Posterior cingulate gyrus (tissue), 11 donors: ENCODE data around the gene TBCK.

Source experiments
- DNase-seq, 10 donors: peaks; one replicate each; pipeline versions ENCODE4 v3.0.0 to v3.0.0-alpha.2; 2020 to 2021; ENCODE audit warnings: mixed read lengths in 3 of 10
- intact Hi-C: fragments of 100-400 bp; cut with DNase I; formaldehyde crosslinking; loops from one replicate; pipeline ENCODE4 v1.15.1; 2023

The TBCK gene

DNA sequence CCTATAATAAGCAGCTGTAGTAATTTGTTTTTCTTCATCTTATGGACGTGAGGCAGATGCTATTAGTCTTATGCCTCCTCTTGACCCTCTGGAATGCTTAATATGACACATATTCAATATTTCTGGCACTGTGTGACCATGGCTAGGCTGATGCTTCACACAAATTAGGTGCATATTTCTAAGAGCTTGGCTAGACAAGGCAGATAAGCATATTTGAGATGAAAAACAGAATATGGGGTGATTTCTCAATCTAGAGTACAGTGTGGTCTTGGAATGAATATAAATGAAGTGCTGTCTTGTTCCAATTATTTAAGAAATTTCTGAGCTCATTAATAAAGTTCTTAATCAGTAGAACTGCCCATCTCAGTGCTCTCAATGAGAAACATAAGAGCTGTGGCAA, 264.5 kb downstream of the TBCK start:
- DNase-seq = no peak
- intact Hi-C loops = no loop called here

DNA sequence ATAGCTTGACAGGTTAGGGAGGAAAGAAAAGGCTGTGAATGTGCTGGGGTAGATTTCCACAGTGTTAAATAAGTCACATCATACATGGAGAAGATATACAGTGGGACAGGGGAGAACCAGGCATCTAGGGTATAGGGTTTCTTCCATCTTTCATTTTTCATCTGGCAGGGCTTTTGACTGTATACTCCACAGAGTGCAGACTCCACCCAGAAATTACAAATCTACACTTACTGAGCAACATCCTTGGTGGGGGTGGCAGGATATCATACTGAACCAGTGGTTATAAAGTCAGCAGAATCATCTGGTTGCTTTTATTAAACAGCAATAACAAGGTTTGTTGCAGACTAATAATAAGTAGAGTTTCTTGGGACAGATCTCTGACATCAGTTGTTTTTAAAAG, 266.5 kb downstream of the TBCK start:
- DNase-seq = no peak
- intact Hi-C loops = no loop called here

DNA sequence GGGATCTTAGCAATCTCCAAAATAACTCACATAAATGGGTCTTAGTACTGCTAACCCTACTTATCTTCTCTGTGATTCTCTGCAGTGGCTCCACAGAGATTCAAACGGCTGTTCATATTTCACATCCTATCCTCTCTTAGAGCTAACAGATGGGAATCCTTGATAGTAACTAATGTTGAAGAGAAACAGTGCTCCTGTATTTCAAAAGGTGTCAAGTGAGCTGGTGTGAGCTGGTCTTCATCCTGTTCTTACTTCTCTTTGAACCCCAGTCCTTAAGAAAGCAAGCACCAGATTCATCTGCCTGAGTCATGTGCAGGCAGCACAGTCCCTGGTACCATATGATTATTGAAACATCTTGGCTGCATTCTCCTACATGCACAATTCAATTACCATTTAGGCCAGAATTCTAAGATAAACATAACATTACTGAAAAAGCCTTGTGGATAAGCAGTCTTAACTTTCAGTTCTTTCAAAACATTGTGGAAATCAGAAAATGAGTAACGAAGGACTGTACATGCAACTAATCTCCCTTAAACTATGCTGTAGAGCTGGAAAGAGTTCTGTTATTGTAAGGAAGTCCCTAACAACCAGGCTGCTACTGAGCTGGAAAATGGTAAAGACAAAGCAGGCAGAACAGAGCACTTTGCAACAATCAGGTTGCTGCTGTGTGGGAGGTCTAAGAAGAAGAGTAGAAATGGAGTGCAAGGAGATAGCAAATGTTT, 267.6 kb downstream of the TBCK start:
- DNase-seq = no peak

DNA sequence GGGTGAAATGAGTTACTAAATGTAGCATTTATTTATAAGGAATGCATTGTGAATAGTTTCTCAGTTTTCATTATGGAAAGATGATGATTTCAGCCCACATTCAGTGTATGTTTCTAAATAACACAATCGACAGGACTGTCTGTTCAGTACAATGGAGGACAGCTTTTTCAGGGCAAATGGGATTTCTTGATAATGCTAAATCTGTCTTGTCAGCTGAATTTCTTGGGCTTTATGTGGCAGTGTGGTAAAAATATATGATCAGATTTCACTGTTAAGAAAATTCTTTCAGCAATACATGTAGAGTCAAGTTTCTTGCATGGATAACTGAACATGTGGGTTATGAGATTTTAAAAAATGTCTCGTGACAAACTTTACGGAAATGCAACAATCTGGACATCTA, 269.9 kb downstream of the TBCK start:
- intact Hi-C loops = no loop called here
- DNase-seq = no peak

More for the DNA sequence above, 267.6 kb downstream of the TBCK start:
- intact Hi-C loops = no loop called here

DNA sequence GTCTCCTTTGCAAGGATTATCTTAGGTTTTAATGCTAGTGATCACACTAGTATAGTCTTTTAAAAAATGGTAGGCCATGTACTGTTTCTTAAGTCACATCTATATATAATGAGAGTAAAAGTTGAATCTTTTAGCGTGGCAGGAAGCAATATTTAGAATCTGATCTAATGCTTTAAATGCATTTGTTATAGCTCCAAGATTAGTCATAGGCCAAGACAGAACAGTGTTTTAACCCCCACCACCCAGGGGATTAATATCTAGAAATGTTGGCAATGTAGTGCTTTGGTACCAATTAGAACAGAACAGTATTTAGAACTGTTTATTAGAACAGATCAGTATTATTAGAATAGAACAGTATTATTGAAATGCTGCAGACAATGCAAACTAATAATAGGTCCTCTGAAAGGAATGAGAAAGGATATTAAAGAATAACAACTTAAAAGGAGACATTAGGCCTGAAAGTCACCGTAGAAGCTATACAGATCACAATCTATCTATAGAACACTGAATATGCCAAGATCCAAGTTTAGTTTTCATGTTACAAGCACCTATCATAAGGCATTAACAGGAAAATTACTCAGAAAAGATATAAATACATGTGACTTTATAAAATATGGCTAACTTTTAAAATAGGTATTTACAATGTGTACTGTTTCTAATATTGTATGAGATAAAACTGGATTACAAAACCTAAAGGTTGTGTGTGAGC, 274.6 kb downstream of the TBCK start:
- DNase-seq = no peak
- intact Hi-C loops = no loop called here

DNA sequence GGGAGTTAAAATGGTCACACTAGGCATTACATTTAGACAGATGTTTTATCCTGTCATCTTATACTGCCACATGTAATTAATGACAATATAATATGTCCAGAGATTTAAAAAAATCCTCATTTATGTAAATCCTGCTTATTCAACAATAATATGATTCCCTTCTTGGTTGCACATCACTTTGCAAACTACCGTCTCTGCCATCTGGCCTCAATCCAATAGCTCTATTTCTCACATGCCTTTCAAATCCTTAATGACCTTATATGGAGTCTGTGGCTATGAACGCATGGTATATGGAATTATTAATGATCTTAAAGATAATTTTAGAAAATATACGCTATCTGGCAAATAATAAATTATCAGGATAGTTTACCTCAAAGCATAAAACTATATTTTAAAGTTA, 276.2 kb downstream of the TBCK start:
- intact Hi-C loops = no loop called here
- DNase-seq = no peak

DNA sequence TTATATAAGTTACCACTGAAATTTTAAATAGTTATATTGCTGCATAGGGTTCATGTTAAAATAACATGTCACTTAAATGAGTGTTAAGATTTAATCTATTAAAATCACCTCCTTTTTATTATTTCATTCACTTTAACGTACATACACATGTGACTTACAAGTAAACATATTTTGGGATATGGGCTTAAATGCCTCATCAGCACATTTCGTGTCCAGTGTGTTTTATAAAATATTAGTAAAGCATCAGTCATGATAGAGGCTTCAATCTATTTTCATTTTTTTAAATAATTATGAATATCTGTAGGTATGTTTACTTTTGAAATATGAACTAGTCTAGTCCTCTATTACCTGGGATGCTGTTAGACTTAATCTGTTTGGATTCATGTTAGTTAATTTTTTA, 277.1 kb downstream of the TBCK start:
- intact Hi-C loops = no loop called here

DNA sequence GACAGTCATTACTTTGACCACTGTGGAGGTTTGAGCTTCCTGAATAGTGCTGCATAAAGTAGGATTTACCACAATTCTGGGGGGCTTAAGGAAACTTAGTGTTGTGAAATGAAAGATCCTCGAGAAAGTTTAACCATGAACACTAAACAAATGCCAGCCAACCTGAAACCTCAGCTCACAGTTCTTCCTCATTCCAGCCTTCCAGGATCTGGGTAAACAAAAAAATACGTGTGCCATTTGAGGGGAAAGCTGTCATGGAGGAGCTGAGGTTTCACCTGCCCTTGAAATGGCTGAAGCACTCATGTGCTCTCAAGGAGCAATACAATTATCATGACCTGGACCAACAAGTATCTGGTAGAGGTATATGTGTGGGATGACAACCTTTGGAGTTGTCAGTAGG, 278.0 kb downstream of the TBCK start:
- intact Hi-C loops = no loop called here
- DNase-seq = no peak

More for the DNA sequence above, 277.1 kb downstream of the TBCK start:
- no peak for DNase-seq

DNA sequence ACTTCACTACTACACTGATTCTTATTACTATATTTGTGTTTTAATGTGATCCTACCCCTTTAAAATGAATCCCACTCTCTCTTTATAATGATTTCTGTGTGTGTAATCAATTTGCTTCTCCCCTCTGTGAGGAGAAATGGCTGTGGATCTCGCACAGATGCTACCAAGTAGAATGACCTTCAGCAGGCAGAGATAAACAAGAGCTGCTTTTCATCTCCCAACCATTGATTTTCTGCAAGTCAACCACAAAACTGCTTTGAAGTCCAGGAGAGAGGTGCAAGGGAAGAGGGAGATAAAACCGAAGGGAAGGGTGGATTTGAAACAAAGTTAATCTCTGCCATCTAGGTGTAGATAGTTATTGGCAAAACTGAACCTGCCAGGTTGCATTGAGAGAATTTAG, 279.2 kb downstream of the TBCK start:
- no peak for DNase-seq
- intact Hi-C loops = no loop called here

DNA sequence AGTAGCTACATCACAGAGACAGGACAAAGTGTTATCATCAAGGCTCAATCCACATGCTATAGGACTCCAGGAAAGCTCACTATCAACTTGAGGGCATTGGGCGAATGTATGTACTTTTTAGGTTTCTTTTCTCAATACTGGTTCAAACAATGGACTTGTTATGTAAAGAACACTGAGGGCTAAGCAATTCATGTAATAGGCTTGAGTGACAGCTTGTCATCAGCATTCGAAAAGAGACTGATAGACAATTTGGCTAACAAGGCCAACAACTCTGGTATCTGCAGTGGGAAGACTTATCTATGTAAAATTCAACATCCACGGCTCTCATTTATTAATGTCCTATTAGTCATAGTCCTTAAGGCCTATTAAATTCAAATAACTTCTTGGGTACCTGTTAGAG, 279.7 kb downstream of the TBCK start:
- DNase-seq = no peak
- intact Hi-C loops = no loop called here

DNA sequence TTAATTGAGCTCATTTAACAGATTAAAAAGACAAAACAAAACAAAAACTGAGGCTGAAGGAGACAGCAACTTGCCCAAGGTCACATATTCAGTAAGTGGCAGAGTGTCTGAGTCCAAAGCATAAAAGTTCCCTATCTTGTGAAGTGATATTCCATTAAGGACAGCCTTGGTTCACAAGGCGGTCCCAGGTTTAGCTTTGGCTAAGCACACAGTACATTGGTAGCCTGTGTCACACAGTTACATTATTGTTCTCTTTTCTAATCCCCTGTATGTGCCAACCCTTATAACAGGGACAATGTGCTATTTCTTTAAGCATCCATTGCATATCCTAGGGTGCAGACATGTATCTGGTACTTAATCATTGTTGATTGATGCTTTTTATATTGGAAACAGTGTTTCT, 280.8 kb downstream of the TBCK start:
- DNase-seq = no peak
- intact Hi-C loops = no loop called here

DNA sequence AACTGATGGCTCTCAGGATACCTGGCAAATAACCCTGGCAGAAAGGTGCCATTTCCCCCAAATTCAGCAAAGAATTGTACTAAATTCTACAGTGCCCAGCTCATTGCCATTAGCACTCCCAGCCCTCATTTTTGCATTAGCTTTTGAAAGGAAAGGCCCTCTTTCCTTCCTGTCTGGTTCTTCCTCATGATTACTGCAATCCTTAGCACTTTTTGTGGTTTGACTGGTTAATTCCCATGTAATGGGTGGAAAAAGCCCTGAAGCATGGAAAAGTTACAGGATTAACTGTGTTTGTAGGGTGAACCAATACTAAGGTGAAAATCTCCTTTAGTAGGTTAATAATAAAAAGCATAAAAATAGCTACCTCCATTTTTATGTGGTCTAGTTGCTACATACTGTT, 281.3 kb downstream of the TBCK start:
- DNase-seq = no peak
- intact Hi-C loops = no loop called here

DNA sequence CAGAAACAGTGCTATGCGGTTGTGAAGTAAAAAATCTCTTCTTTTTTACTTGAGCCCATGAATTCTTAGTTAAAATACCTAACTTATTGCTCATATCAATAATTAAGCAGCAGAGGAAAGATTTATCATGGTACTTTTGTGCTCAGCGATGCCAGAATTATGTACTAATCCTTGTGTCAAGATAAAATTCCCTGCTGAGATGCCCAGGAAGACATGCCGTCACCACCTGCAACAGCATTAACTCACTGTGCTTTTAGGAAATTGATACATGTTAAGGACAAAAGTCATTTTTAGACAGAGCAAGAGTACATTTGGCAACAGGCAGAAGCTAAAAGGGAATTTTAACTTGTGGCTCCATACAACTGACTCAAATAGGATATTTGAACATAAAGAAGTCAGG, 281.8 kb downstream of the TBCK start:
- intact Hi-C loops = no loop called here
- DNase-seq = no peak

DNA sequence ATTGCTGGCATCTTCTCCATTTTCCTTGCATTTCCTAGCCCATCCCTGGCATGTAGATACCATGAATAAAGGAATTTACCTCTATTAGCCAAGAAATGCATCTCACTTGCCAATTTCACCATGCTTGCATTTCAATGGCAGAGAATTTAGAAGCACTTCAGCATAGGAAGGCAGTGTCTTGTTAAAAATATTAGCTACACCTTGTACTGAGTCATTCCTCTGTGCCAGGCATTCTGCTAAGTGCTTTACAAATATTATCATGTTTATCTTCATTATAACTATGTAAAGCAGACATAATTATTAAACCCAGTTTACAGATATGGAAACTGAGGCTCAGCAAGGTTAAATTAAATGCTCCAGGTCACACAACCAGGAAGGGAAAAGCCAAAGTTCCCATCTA, 282.5 kb downstream of the TBCK start:
- no peak for DNase-seq
- intact Hi-C loops = no loop called here

DNA sequence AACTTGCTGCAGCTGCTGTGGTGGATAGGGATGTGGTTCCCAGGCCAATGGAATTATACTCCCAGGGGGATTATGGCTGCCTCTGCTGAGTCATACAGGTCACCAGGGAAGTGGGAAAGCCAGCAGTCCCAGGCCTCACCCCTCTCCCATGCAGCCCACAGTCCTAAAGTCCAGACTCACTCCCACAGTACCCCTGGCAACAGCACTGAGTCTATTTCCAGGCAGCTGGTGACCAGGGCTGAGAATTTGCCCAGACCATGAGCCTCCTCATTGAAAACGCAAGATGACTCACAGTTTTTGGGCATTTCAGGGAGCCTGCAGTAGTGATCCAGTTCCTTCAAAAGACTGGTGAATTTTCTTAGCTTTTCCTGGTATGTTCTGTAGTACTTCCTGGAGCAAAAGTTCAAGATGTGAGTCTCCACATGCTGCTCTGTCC, 283.1 kb downstream of the TBCK start:
- intact Hi-C loops = no loop called here
- DNase-seq = no peak

DNA sequence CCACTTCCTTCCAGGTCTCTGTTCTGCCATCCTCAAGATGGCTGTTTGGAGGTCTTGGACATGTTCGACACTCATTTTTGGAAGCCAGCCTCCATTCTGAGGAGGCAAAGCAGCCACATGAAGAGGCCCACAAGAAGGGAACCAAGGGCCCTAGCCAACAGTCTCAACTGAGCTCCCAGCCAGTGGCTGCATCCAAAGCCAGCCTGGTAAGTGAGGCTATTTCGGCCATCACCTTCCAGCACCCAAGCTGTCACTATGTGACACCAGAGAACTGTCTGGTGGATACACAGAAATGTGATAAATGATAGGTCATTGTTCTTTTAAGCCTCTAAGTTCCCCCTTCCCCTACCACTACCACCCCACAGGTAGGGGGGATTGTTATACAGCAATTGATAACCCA, 293.6 kb downstream of the TBCK start:
- intact Hi-C loops = no loop called here
- no peak for DNase-seq

DNA sequence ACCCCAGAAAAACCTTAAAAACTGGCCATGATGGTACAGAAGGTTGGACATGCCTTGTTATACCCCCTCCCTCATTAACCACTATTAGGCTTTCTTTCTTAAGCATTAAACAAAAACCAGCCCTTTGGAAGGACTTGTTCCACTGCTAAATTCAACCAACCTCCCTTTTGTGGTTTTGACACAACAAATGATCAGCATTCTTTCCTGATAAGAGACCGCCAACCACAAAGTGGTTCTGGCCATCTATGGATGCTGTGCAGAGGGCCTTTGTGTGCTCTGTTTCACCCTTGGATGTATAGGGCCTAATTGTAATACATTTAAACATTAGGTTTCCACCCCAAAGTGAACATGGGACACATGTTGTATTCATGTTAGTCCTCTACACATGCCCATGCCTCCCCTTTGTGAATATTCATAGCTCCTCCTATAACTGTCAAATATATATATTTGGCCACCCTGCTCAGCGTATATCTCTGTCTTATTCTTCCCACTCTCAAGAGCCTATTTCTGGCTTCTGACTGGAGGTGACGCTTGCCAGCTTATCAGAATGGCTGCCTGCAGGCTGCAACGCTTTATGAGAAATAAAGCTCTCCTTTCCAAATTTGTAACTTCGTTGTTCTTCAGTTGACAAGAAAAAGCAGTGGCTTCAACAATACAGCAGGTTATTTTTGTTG, 294.1 kb downstream of the TBCK start:
- DNase-seq = no peak
- intact Hi-C loops = no loop called here

DNA sequence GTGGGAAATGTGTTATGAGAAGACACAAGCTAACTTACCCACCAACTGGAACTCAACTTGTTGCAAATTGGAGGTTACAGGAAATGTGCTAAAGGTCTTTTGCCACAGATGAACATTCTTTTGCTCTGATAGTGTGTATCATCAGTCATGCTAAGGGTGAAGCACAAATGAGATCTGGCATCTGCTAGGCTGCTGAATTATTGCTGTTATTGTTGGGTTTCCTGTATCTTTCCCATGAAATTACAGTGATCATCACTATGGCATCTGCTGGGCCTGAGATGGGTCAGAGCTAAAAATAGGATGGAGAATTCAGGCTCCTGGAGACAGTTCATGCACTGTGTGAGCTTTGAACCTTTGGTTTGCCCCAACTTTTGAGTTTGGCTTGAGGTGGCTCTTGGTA, 296.2 kb downstream of the TBCK start:
- DNase-seq = no peak
- intact Hi-C loops = no loop called here

DNA sequence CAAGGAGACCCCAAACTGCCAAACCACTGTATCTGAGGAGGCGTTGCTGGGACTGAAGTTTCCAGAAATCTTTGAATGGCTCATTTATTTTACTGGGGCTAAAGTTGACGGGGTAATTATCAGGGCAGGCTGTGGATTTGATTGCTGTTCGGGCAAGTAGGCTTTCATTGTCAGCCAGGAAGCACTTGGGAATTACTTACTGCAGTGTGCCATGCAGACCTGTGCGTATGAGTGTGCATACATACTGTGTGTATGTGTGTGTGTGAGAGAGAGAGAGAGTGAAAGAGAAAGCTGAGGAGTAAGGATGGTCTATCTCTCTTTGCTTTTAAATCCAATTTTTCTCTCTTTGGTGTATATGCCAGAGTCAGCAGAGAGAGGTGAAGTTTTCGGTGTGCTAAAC, 298.0 kb downstream of the TBCK start:
- no peak for DNase-seq
- intact Hi-C loops = no loop called here

DNA sequence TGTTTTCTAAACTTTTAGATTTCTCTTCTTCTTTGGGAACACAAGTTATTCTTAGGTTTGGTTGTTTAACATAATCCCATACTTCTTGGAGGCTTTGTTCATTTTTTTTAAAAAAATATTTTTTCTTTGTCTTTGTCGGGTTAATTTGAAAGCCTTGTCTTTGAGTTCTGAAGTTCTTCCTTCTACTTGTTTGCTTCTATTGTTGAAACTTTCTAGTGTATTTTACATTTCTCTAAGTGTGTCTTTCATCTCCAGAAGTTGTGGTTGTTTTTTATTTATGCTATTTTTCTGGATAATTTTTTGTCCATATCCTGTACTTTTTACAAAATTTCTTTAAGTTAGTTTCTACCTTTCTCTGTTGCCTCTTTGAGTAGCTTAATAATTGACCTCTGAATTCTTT, 304.6 kb downstream of the TBCK start:
- DNase-seq = no peak

DNA sequence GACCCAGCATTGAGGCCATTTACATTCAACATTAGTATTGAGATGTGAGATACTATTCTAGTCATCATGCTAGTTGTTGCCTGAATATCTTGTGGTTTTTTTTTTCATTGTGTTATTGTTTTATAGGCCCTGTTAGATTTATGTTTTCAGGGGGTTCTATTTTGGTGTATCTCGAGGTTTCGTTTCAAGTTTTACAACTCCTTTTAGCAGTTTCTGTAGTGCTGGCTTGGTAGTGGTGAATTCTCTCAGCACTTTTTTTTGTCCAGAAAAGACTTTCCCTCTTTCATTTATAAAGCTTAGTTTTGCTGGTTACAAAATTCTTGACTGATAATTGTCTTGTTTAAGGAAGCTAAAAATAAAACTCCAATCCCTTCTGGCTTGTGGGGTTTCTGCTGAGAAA, 305.2 kb downstream of the TBCK start:
- DNase-seq = no peak
- intact Hi-C loops = no loop called here

More for the DNA sequence above, 304.6 kb downstream of the TBCK start:
- intact Hi-C loops = no loop called here

DNA sequence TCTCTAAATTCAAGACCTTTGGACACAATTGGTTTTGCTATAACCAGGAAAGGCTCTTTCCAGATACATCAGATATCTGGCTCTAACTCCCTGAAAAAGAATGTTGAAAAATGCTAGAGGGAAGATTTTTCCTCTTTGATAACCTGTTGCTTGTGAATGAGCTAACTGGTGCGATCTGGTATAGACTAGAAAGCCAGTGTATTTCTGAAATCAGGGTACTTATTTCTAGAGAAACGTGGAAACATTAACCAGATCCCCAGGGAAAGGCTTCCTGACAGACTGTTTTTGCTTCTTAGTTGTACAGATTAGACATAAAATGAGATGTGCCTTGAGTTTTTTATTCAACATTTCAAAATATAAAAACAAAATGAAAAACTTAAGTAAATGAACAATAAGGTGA, 313.0 kb downstream of the TBCK start:
- intact Hi-C loops = no loop called here
- no peak for DNase-seq
